Fibroblast of gingiva (primary cell): ENCODE results near the gene OR6C6.
"Not testable (repeated sequence)": the region's sequence is repeated elsewhere in the genome, so short reads cannot be mapped to it uniquely, and the experiment has no call there.

Experiments
- DNase-seq: peaks from one replicate; pipeline ENCODE4 v3.0.0-alpha.2; 2011; ENCODE audit warnings: low read depth

OR6C6 gene

GRCh38 chr12:55296469-55296868, at the start of gene OR6C6:
TSS of gene OR6C6 (minus strand) at chr12:55296569. CDS start at chr12:55295232, 1,337 bp downstream.
- no peak for DNase-seq

DNA sequence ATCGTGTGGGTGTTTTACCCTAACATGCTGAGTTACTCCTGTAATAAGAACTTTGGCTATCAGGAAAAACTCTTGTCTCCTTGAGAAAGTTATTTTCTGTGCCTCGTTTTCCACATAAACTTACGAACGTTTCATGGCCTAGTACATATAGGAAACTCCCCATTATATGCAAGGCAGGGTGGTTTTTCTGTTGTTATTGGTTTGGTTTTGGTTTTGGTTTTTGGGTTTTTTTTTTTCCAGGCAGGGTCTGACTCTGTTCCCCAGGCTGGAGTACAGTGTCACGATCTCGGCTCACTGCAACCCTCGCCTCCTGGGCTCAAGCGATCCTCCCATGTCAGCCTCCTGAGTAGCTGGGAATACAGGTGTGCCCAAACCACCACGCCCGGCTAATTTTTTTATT, 39.6 kb upstream of the OR6C6 start:
- DNase-seq, result no peak

DNA sequence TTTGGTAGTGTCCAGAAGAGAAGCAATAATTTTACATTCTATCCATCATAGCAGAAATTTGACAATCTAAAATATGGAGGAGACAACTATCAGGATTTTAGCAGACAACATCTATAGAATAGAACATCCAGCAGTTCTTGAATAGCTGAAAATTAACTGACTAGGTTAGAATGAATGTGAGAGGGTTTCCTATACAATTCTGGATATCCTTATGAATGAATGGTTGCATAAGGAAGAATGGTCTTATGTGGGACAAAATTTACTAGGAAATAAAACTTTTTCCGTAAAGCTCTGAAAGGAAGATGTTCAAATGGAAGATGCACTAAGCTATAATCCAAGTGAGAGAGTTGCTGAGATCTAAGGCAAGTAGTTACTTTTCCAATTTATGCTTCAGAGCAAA, 34.1 kb upstream of the OR6C6 start, which contains the start of gene OR6C3:
TSS of gene OR6C3 (plus strand) at position 301 of the 400 bp plus-strand sequence. CDS start 955 bp downstream, outside the sequence.
- no peak for DNase-seq

DNA sequence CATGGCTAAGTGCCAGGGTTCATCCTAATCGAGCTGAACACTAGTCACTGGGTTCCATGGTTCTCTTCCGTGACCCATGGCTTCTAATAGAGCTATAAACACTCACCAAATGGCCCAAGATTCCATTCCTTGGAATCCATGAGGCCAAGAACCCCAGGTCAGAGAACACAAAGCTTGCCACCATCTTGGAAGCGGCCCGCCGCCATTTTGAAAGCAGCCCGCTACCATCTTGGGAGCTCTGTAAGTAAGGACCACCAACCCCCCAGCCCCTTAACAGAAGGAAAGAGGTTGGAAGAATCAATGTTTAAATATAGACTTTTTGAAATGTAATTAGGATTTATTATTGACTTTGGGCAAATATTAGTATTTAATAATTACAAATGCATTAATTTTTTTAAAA, 29.4 kb upstream of the OR6C6 start:
- DNase-seq, result not testable (repeated sequence)

DNA sequence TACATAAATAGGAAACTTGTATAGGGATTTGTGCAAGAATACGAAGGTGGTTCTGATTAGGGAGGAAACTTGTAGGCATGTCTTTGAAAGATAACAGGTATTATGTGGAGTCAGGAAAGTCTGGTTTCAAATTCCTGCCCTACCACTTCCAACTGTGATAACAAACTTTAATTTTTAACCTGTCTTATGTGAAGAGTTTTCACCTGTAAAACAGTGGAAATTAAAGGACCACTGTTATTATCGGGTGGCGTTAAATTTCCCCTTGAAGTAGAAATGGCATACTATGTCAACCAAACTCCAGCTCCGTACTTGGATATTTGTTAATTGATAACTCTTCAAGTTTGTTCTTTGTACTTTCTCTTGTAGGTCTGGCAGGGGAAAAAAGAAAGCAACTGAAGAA, 23.8 kb upstream of the OR6C6 start:
- DNase-seq, result no peak

- DNase-seq, result no peak
These were observed 17.7 kb upstream of the OR6C6 start, which contains the start of gene OR6C1 for GRCh38 chr12:55314043-55314442. TSS of gene OR6C1 (plus strand) at chr12:55314343. CDS start at chr12:55320600, 6,257 bp downstream.

- DNase-seq, result no peak
These were observed 6.4 kb downstream of the OR6C6 start for GRCh38 chr12:55289999-55290398.

DNA sequence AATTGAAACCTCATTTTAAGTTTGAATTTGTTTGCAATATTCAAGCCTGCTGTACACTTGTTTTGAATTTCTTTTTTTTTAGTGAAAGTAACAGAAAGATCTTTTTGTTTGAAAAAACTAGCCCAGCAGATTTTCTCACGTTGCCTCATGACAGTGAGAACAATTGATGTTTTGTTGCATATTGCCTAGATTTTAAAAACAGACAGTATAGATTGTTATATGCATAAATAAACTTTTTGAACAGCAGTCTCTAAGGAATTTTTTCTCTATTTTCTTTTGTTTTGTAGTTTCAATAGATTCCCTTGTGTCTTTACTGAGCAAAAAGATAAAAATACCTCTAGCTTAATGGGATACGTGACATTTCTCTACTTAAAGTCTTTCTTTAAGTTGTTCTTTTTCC, 15.4 kb downstream of the OR6C6 start:
- no peak for DNase-seq

DNA sequence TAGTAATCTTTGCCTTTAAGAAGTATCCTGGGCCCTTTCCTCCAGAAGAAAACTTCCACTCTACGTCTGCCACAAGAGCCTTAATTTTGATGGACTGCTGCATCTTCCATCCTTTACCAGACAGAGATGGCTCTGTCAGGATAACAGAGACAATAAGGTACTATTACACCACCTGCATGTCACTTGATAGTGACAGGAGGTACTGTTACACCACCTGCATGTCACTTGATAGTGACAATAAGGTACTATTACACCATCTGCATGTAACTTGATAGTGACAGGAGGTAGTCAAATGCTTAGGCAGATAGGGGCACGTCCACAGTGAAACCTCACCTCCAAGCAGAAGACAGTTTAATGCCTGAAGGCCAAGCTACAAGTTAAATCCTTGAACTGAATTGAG, 38.1 kb downstream of the OR6C6 start:
- DNase-seq, result no peak

GRCh38 chr12:55256831-55257230, 39.5 kb downstream of the OR6C6 start:
- DNase-seq, result no peak

- no peak for DNase-seq
These were observed 43.1 kb downstream of the OR6C6 start for GRCh38 chr12:55253281-55253680.

GRCh38 chr12:55250944-55251343, 45.4 kb downstream of the OR6C6 start:
- no peak for DNase-seq

GRCh38 chr12:55246159-55246558, 50.2 kb downstream of the OR6C6 start:
- no peak for DNase-seq

DNA sequence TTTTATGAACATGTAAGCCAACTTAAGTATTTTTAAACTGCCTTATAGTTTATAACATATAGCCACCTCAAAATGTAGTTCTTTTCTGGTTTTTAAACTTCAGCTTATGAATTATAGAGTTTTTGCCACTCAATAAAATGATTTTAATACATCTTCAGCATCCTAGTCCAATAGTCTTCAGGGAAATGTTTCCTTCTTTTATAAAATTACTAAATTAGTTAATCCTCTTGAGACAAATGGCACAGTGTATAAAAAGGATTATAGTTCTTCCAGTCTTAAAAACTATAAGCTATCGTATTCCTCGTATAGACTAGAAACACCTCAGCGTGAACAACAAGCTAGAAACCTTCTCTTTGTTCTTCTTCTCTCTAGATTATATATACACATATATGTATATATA, 52.1 kb downstream of the OR6C6 start, which contains the start of gene OR6C74:
TSS of gene OR6C74 (plus strand) at position 301 of the 400 bp plus-strand sequence. CDS start 2,679 bp downstream, outside the sequence.
- no peak for DNase-seq
